Nephron progenitor cell (in vitro differentiated cells): Measurements from ENCODE around the gene PLIN4.

Experiments
- DNase-seq: peaks from one replicate; pipeline ENCODE4 v3.0.0; 2021
- H3K27ac Mint-ChIP-seq: 2 replicates; pipeline ENCODE4 v1.8.0; 2021; ENCODE audit warnings: mild to moderate bottlenecking, moderate library complexity, mixed read lengths
- H3K27me3 Mint-ChIP-seq: 2 replicates; pipeline ENCODE4 v1.8.0; 2021; ENCODE audit warnings: mild to moderate bottlenecking, low read depth, mixed read lengths; ENCODE audit not compliant: poor library complexity
- H3K36me3 Mint-ChIP-seq: 2 replicates; pipeline ENCODE4 v1.8.0; 2021; ENCODE audit warnings: low read depth, mixed read lengths
- H3K4me1 Mint-ChIP-seq: 2 replicates; pipeline ENCODE4 v1.8.0; 2021; ENCODE audit warnings: mixed read lengths
- H3K4me3 Mint-ChIP-seq: 2 replicates; pipeline ENCODE4 v1.8.0; 2021; ENCODE audit warnings: mild to moderate bottlenecking, moderate library complexity, mixed read lengths
- H3K9me3 Mint-ChIP-seq: 2 replicates; pipeline ENCODE4 v1.8.0; 2021; ENCODE audit warnings: mild to moderate bottlenecking, moderate library complexity, mixed read lengths
- TF ChIP-seq, protein P1 (sequence below): fragments of 200-600 bp; sonication (generic); IDR thresholded peaks from 2 replicates; pipeline ENCODE4 v1.5.0; 2021; ENCODE audit warnings: antibody characterized with exemption

PLIN4 gene

DNA sequence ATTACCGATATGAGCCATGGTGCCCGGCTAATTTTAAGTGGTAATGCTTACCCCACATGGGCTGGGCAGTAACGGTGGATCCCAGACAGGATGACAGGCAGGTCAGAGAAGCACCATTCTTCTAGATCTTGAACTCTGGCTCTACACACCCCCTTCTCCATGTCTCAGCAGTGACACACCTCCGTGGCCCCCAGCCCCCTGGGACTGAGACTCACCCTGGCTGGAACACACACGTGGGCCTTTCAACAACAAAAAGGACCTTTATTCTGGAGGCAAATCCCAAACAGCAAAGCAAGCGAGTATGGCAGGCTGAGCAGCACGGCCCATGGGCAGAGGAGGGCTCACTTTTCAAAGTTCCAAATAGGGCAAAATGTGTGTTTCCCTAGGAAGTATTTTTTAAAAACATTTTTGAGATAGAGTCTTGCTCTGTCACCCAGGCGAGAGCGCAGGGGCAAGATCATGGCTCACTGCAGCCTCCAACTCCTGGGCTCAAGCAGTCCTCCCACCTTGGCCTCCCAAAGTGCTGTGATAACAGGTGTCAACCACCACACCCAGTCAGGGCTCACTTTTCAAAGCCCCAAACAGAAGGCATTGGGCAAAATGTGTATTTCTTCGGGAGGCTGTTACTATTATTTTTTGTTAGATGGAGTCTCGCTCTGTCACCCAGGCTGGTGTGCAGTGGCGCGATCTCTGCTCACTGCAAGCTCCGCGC is 4.2 kb upstream of the PLIN4 start:
- TF ChIP-seq, protein P1, sequence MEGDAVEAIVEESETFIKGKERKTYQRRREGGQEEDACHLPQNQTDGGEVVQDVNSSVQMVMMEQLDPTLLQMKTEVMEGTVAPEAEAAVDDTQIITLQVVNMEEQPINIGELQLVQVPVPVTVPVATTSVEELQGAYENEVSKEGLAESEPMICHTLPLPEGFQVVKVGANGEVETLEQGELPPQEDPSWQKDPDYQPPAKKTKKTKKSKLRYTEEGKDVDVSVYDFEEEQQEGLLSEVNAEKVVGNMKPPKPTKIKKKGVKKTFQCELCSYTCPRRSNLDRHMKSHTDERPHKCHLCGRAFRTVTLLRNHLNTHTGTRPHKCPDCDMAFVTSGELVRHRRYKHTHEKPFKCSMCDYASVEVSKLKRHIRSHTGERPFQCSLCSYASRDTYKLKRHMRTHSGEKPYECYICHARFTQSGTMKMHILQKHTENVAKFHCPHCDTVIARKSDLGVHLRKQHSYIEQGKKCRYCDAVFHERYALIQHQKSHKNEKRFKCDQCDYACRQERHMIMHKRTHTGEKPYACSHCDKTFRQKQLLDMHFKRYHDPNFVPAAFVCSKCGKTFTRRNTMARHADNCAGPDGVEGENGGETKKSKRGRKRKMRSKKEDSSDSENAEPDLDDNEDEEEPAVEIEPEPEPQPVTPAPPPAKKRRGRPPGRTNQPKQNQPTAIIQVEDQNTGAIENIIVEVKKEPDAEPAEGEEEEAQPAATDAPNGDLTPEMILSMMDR: no peak
- Mint-ChIP-seq H3K4me1 (peaks cover 5% of the 10 kb centered on the region), H3K9me3 (peaks cover 3% of the 10 kb centered on the region), H3K4me3 (no peak overlapping the region), H3K36me3 (no peaks in the 10 kb centered on the region), H3K27me3 (peaks cover 9% of the 10 kb centered on the region), H3K27ac (no peak overlapping the region)
- no peak for DNase-seq

GRCh38 chr19:4521888-4522242 is 3.6 kb upstream of the PLIN4 start:
- Mint-ChIP-seq H3K9me3 (peaks cover 3% of the 10 kb centered on the region), H3K36me3 (no peaks in the 10 kb centered on the region), H3K27me3 (peaks cover 9% of the 10 kb centered on the region), H3K4me3 (no peak overlapping the region), H3K27ac (no peak overlapping the region), H3K4me1 (peaks cover 5% of the 10 kb centered on the region)
- DNase-seq: no peak
- TF ChIP-seq, protein P1: no peak

GRCh38 chr19:4521170-4521887 is 3.0 kb upstream of the PLIN4 start:
- Mint-ChIP-seq H3K9me3 (peaks cover 3% of the 10 kb centered on the region), H3K27ac (no peak overlapping the region), H3K27me3 (peaks cover 9% of the 10 kb centered on the region), H3K4me1 (peaks cover 5% of the 10 kb centered on the region), H3K4me3 (no peak overlapping the region), H3K36me3 (no peaks in the 10 kb centered on the region)
- TF ChIP-seq, protein P1: no peak
- DNase-seq: no peak

- no peak overlapping the region for H3K4me3 Mint-ChIP-seq
- TF ChIP-seq, protein P1: no peak
- DNase-seq: no peak
- H3K4me1 Mint-ChIP-seq: peaks cover 5% of the 10 kb centered on the region
- peaks cover 3% of the 10 kb centered on the region for H3K9me3 Mint-ChIP-seq
- peak overlapping the region; percentile 74 for H3K27ac Mint-ChIP-seq
- peaks cover 8% of the 10 kb centered on the region for H3K27me3 Mint-ChIP-seq
- H3K36me3 Mint-ChIP-seq: no peaks in the 10 kb centered on the region
These were observed 1.4 kb upstream of the PLIN4 start for GRCh38 chr19:4519521-4520277.

DNA sequence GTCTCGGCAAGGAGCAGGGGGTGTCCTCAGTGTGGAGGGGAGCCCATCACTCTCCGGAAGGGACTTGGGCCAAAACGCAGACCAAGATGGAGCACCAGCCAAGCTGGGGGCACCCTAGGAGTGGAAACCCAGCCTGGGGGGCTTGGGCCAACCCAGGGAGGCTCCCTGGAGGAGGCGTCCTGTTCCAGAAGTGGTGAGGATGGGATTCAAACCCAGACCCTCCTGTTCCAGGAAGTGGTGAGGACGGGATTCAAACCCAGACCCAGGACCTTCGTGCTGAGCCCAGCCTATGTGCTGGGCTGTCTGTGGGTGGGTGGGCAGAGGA is 848 bp upstream of the PLIN4 start:
- Mint-ChIP-seq H3K27ac (no peak overlapping the region), H3K9me3 (peaks cover 3% of the 10 kb centered on the region), H3K4me1 (peaks cover 5% of the 10 kb centered on the region), H3K36me3 (no peaks in the 10 kb centered on the region), H3K27me3 (peaks cover 14% of the 10 kb centered on the region), H3K4me3 (no peak overlapping the region)
- no peak for DNase-seq
- TF ChIP-seq, protein P1: no peak
